ENCODE results near the gene SGTA.

DNA sequence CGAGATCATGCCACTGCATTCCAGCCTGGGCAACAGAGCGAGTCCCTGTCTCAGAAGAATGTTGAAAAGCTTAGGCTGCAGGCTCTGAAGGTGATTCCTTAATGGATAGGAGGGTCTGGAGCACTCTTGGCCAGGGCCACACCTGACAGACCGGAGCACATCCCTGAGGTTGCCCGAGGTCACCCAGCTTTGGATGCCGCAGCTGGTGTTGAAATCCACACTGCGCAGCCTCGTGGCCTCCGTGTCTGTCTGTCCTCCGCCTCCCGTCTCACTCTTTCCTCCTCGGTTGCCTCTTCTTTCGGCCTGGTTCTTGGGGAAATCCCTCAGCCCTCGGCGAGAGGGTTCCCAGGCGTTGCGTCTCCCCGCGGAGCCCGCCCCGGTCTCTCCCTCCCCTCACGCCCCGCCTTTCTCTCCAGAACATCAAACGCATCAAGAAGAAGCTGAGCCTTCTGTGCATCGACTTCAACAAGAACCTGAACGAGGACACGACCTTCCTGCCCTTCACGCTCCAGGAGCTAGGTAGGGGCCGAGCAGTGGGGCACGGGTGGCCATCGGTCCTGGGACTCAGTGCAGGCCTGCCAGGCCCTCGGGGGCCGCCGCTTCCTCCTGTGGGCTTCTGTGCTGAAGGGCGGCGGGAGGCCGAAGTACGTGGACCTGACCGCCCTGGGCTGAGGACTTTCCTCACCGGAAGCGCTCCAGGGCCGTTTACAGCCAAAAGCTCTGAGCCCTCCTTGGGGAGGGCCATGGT, 16.4 kb upstream of the SGTA start:
- TF ChIP-seq POLR2A (IDR thresholded peaks at IDR 0.05; ENCODE audit: borderline replicate concordance, extremely low read depth, insufficient read depth, insufficient read length) (no peak), CTCF (IDR thresholded peaks at IDR 0.05 in 2 of 3, conservative IDR thresholded peaks at IDR 0.05 in 1 of 3; ENCODE audit: borderline replicate concordance in 1 of 3, insufficient read depth in 1 of 3, low read depth in 2 of 3, low read length in 2 of 3) (no peak), EZH2 (IDR thresholded peaks at IDR 0.05) (no peak), POLR2AphosphoS5 (IDR thresholded peaks at IDR 0.05; ENCODE audit: low read depth, low read length) (no peak)

All from HCT116 (cell line).